ENCODE data around the gene CDK1.

GRCh38 chr10:60806921-60807320, 28.6 kb downstream of the CDK1 start:
- no peak for TF ChIP-seq EZH2 (IDR thresholded peaks at IDR 0.05; ENCODE audit: insufficient read depth, poor library complexity, severe bottlenecking)
- TF ChIP-seq EZH2phosphoT487 (IDR thresholded peaks at IDR 0.05; ENCODE audit: insufficient read depth, low read depth) = no peak

Measured in GM23248 (cell line).